ENCODE measurements around the gene RPL7L1.
"Not testable (repeated sequence)": the region's sequence is repeated elsewhere in the genome, so short reads cannot be mapped to it uniquely, and the experiment has no call there.

RPL7L1 gene

GRCh38 chr6:42879372-42880239 lies at the start of gene RPL7L1:
RPL7L1 (plus strand) TSS chr6:42879616; CDS start chr6:42879911, 295 bp downstream.
- DNase-seq = peak; percentile 88

- no peak for DNase-seq
Measured at GRCh38 chr6:42831237-42831636, 48.2 kb upstream of the RPL7L1 start.

- DNase-seq = no peak
Measured at GRCh38 chr6:42834056-42834455, 45.4 kb upstream of the RPL7L1 start.

GRCh38 chr6:42841844-42842584 lies 37.4 kb upstream of the RPL7L1 start:
- DNase-seq = no peak

- no peak for DNase-seq
Measured at GRCh38 chr6:42845327-42845694, 34.1 kb upstream of the RPL7L1 start.

GRCh38 chr6:42846505-42846904 lies 32.9 kb upstream of the RPL7L1 start:
- no peak for DNase-seq

GRCh38 chr6:42848700-42849099 lies 30.7 kb upstream of the RPL7L1 start:
- DNase-seq = no peak

- DNase-seq = no peak
Measured at GRCh38 chr6:42851599-42851998, 27.8 kb upstream of the RPL7L1 start.

GRCh38 chr6:42860036-42860435 lies 19.4 kb upstream of the RPL7L1 start:
- no peak for DNase-seq

- DNase-seq = no peak
Measured at GRCh38 chr6:42860481-42860880, 18.9 kb upstream of the RPL7L1 start.

- no peak for DNase-seq
Measured at GRCh38 chr6:42864602-42865001, 14.8 kb upstream of the RPL7L1 start.

GRCh38 chr6:42870145-42870936 lies 9.1 kb upstream of the RPL7L1 start:
- DNase-seq = no peak

GRCh38 chr6:42871711-42872110 lies 7.7 kb upstream of the RPL7L1 start:
- no peak for DNase-seq

- DNase-seq = no peak
Measured at GRCh38 chr6:42873313-42873712, 6.1 kb upstream of the RPL7L1 start.

- no peak for DNase-seq
Measured at GRCh38 chr6:42877695-42878094, 1.7 kb upstream of the RPL7L1 start.

- not testable (repeated sequence) for DNase-seq
Measured at GRCh38 chr6:42880240-42880817, 913 bp downstream of the RPL7L1 start.

- not testable (repeated sequence) for DNase-seq
Measured at GRCh38 chr6:42880871-42881270, 1.5 kb downstream of the RPL7L1 start.

- no peak for DNase-seq
Measured at GRCh38 chr6:42885702-42886101, 6.3 kb downstream of the RPL7L1 start.

- not testable (repeated sequence) for DNase-seq
Measured at GRCh38 chr6:42888201-42888600, 8.8 kb downstream of the RPL7L1 start.

GRCh38 chr6:42889815-42890214 lies 10.4 kb downstream of the RPL7L1 start:
- no peak for DNase-seq

- peak; percentile 97 for DNase-seq
Measured at GRCh38 chr6:42890311-42891198, 11.1 kb downstream of the RPL7L1 start.

GRCh38 chr6:42891199-42891722 lies 11.8 kb downstream of the RPL7L1 start:
- no peak for DNase-seq

Measured in fibroblast of upper back skin (primary cell).